ENCODE data around the gene BPTF. TPM values are rescaled to one million over a fixed set of nuclear protein-coding genes. Genes with fewer than 3 reads are reported as not detected.

The BPTF gene
- total and polyA plus RNA-seq, 2 of the 13 experiments (the other 11 are each of a cell fraction or from before 2014, with no cell fraction given), result 43.5 to 66.1 TPM

DNA sequence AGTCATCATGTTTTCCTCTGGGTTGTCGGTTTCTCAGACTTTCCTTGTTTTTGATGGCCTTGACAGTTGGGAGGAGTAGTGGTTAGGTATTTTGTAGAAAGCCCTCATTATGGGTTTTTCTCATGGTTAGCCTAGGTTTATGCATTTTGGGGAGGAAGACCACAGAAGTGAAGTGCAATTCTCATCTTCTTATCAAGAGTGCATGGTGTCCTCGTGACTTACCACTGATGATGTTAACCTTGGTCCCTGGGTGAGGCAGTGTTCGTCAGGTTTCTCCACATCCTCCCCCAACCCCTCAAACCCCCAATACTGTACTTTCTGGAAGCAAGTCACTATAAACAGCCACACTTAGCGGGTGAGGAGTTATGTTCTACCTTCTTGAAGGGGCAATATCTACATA is 42.3 kb downstream of the BPTF start (continued):
- TF ChIP-seq ZNF326 (CRISPR knock-in tag; IDR thresholded peaks at IDR 0.05; ENCODE audit: borderline replicate concordance) (no peak), ZNF839 (CRISPR knock-in tag; IDR thresholded peaks at IDR 0.05; ENCODE audit: borderline replicate concordance) (no peak), SOX6 (IDR thresholded peaks at IDR 0.05) (no peak), SOX6 (CRISPR knock-in tag; IDR thresholded peaks at IDR 0.05) (no peak), ZNF775 (CRISPR knock-in tag; IDR thresholded peaks at IDR 0.05; ENCODE audit: borderline replicate concordance) (no peak), ZNF543 (CRISPR knock-in tag; IDR thresholded peaks at IDR 0.05) (no peak), ZSCAN25 (CRISPR knock-in tag; IDR thresholded peaks at IDR 0.05) (no peak)
- TF ChIP-seq, protein P1, sequence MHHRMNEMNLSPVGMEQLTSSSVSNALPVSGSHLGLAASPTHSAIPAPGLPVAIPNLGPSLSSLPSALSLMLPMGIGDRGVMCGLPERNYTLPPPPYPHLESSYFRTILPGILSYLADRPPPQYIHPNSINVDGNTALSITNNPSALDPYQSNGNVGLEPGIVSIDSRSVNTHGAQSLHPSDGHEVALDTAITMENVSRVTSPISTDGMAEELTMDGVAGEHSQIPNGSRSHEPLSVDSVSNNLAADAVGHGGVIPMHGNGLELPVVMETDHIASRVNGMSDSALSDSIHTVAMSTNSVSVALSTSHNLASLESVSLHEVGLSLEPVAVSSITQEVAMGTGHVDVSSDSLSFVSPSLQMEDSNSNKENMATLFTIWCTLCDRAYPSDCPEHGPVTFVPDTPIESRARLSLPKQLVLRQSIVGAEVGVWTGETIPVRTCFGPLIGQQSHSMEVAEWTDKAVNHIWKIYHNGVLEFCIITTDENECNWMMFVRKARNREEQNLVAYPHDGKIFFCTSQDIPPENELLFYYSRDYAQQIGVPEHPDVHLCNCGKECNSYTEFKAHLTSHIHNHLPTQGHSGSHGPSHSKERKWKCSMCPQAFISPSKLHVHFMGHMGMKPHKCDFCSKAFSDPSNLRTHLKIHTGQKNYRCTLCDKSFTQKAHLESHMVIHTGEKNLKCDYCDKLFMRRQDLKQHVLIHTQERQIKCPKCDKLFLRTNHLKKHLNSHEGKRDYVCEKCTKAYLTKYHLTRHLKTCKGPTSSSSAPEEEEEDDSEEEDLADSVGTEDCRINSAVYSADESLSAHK (CRISPR knock-in tag; IDR thresholded peaks at IDR 0.05; ENCODE audit: borderline replicate concordance), result no peak
- TF ChIP-seq, protein P2, sequence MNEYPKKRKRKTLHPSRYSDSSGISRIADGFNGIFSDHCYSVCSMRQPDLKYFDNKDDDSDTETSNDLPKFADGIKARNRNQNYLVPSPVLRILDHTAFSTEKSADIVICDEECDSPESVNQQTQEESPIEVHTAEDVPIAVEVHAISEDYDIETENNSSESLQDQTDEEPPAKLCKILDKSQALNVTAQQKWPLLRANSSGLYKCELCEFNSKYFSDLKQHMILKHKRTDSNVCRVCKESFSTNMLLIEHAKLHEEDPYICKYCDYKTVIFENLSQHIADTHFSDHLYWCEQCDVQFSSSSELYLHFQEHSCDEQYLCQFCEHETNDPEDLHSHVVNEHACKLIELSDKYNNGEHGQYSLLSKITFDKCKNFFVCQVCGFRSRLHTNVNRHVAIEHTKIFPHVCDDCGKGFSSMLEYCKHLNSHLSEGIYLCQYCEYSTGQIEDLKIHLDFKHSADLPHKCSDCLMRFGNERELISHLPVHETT (CRISPR knock-in tag; conservative IDR thresholded peaks at IDR 0.05), result no peak

DNA sequence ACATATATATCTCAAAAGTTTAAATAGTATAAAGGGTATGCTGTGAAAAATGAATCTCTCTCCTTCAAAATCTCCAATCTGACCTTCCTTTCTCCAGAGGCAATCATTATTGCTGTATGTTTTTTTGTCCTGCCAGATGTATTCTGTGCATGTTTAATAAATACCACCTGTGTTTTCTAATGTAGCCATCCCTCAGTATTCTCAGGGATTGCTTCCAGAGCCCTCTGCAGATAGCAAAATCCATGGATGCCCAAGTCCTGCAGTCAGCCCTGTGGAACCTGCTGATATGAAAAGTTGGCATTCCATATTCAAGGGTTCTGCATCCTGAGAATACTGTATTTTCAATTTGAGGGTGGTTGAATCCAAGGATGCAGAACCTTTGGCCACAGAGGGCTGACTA is 42.9 kb downstream of the BPTF start:
- Histone ChIP-seq H3K4me1 (ENCODE audit: insufficient read depth, low read length) (no peaks in the 10 kb centered on the region), H2AFZ (ENCODE audit: low read length) (no peak overlapping the region), H3K27me3 (ENCODE audit: control insufficient read depth in 1 of 2, insufficient read depth in 2 of 2, low read length in 2 of 2) (no peaks in the 10 kb centered on the region), H3K9me3 (ENCODE audit: low read length) (no peaks in the 10 kb centered on the region), H4K20me1 (ENCODE audit: insufficient read depth, low read length) (peaks cover 13% of the 10 kb centered on the region), H3K36me3 (replicated peaks in 1 of 2; ENCODE audit: control insufficient read depth in 1 of 2, insufficient read depth in 2 of 2, low read length in 2 of 2) (peaks cover 5 to 30% of the 10 kb centered on the region in 2 experiments; a peak in 4 of 5 replicates), H3K79me2 (ENCODE audit: insufficient read depth, low read length) (peaks cover 38% of the 10 kb centered on the region), H3K4me3 (replicated peaks in 1 of 3; ENCODE audit: insufficient read depth in 1 of 3, low read depth in 2 of 3, low read length in 3 of 3) (no peak overlapping the region), H3K27ac (ENCODE audit: extremely low read length, insufficient read depth, low read length) (no peak overlapping the region), H3K9ac (ENCODE audit: insufficient read depth, low read depth, low read length) (no peak overlapping the region), H3K4me2 (ENCODE audit: low read depth, low read length) (no peak overlapping the region)
- BruUV-seq (replicated peaks), result no TSS peak
- in situ Hi-C loops (cut with HindIII; ENCODE audit: extremely low pct_ligation_motif_present, low pct_unique_long_range_greater_than_20kb) (no loop called here), intact Hi-C loops (cut with micrococcal nuclease; ENCODE audit: unreplicated experiment) (no loop called here)
- FAIRE-seq (no peak), ATAC-seq (no peak), DNase-seq (ENCODE audit: low spot score) (no peak)
- POLR2A ChIA-PET, result no interaction called here
- CTCF ChIA-PET (ENCODE audit: low intra/inter-chr PET ratio, low total read pairs), result no interaction called here
- TF ChIP-seq, protein P3, sequence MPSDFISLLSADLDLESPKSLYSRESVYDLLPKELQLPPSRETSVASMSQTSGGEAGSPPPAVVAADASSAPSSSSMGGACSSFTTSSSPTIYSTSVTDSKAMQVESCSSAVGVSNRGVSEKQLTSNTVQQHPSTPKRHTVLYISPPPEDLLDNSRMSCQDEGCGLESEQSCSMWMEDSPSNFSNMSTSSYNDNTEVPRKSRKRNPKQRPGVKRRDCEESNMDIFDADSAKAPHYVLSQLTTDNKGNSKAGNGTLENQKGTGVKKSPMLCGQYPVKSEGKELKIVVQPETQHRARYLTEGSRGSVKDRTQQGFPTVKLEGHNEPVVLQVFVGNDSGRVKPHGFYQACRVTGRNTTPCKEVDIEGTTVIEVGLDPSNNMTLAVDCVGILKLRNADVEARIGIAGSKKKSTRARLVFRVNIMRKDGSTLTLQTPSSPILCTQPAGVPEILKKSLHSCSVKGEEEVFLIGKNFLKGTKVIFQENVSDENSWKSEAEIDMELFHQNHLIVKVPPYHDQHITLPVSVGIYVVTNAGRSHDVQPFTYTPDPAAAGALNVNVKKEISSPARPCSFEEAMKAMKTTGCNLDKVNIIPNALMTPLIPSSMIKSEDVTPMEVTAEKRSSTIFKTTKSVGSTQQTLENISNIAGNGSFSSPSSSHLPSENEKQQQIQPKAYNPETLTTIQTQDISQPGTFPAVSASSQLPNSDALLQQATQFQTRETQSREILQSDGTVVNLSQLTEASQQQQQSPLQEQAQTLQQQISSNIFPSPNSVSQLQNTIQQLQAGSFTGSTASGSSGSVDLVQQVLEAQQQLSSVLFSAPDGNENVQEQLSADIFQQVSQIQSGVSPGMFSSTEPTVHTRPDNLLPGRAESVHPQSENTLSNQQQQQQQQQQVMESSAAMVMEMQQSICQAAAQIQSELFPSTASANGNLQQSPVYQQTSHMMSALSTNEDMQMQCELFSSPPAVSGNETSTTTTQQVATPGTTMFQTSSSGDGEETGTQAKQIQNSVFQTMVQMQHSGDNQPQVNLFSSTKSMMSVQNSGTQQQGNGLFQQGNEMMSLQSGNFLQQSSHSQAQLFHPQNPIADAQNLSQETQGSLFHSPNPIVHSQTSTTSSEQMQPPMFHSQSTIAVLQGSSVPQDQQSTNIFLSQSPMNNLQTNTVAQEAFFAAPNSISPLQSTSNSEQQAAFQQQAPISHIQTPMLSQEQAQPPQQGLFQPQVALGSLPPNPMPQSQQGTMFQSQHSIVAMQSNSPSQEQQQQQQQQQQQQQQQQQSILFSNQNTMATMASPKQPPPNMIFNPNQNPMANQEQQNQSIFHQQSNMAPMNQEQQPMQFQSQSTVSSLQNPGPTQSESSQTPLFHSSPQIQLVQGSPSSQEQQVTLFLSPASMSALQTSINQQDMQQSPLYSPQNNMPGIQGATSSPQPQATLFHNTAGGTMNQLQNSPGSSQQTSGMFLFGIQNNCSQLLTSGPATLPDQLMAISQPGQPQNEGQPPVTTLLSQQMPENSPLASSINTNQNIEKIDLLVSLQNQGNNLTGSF (CRISPR knock-in tag; IDR thresholded peaks at IDR 0.05), result no peak
- TF ChIP-seq, protein P4, sequence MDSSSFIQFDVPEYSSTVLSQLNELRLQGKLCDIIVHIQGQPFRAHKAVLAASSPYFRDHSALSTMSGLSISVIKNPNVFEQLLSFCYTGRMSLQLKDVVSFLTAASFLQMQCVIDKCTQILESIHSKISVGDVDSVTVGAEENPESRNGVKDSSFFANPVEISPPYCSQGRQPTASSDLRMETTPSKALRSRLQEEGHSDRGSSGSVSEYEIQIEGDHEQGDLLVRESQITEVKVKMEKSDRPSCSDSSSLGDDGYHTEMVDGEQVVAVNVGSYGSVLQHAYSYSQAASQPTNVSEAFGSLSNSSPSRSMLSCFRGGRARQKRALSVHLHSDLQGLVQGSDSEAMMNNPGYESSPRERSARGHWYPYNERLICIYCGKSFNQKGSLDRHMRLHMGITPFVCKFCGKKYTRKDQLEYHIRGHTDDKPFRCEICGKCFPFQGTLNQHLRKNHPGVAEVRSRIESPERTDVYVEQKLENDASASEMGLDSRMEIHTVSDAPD (CRISPR knock-in tag; IDR thresholded peaks at IDR 0.05), result no peak
- TF ChIP-seq ZSCAN21 (CRISPR knock-in tag; IDR thresholded peaks at IDR 0.05; ENCODE audit: borderline replicate concordance), result no peak
- TF ChIP-seq NCOA1 (CRISPR knock-in tag; IDR thresholded peaks at IDR 0.05), result no peak
- TF ChIP-seq ZNF547 (CRISPR knock-in tag; IDR thresholded peaks at IDR 0.05), result no peak

Data from HepG2 (cell line).